HepG2 (cell line): Measurements from ENCODE around the gene RNH1. TPM values are rescaled to one million over a fixed set of nuclear protein-coding genes. Genes with fewer than 3 reads are reported as not detected.

Experiments used
- CAMTA2 ChIP-seq: sonication (generic); formaldehyde crosslinking; IDR thresholded peaks from 2 replicates; pipeline ENCODE4 v1.4.0; 2020; ENCODE audit warnings: mild to moderate bottlenecking, missing genetic modification reagents, borderline replicate concordance
- EEA1 ChIP-seq: sonication (generic); formaldehyde crosslinking; IDR thresholded peaks from 2 replicates; pipeline ENCODE4 v1.5.1; 2020; ENCODE audit warnings: mild to moderate bottlenecking, missing genetic modification reagents, borderline replicate concordance
- EZH2 ChIP-seq: conservative IDR thresholded peaks from 2 replicates; pipeline ENCODE4 v1.6.1; 2012; ENCODE audit warnings: mild to moderate bottlenecking, low read depth, low read length, moderate library complexity
- FOXK2 ChIP-seq: fragments of 450-650 bp; IDR thresholded peaks from 2 replicates; pipeline ENCODE4 v1.6.1; 2016
- GATAD1 ChIP-seq: IDR thresholded peaks from 2 replicates; pipeline ENCODE4 v1.6.1; 2016; ENCODE audit warnings: missing genetic modification reagents, missing compliant biosample characterization
- GPN1 ChIP-seq: sonication (generic); formaldehyde crosslinking; IDR thresholded peaks from 2 replicates; pipeline ENCODE4 v1.5.1; 2020; ENCODE audit warnings: missing genetic modification reagents, borderline replicate concordance
- MLXIP ChIP-seq: sonication (generic); formaldehyde crosslinking; IDR thresholded peaks from 2 replicates; pipeline ENCODE4 v1.9.0; 2021; ENCODE audit warnings: missing genetic modification reagents, borderline replicate concordance
- PLRG1 ChIP-seq: fragments of 450-650 bp; conservative IDR thresholded peaks from 2 replicates; pipeline ENCODE4 v1.6.1; 2016
- SKI ChIP-seq: fragments of 450-650 bp; IDR thresholded peaks from one replicate; pipeline ENCODE4 v1.6.1; 2018; ENCODE audit warnings: mild to moderate bottlenecking; ENCODE audit not compliant: partially characterized antibody
- ZBTB34 ChIP-seq: sonication (generic); formaldehyde crosslinking; IDR thresholded peaks from 2 replicates; pipeline ENCODE4 v1.8.0; 2022; ENCODE audit warnings: mild to moderate bottlenecking, missing genetic modification reagents
- ZMYM2 ChIP-seq: sonication (generic); formaldehyde crosslinking; IDR thresholded peaks from 2 replicates; pipeline ENCODE4 v1.8.0; 2022; ENCODE audit warnings: mild to moderate bottlenecking, missing genetic modification reagents
- ZNF30 ChIP-seq: sonication (generic); formaldehyde crosslinking; IDR thresholded peaks from 2 replicates; pipeline ENCODE4 v1.5.0; 2020; ENCODE audit warnings: mild to moderate bottlenecking, missing genetic modification reagents
- ZNF350 ChIP-seq: sonication (generic); formaldehyde crosslinking; IDR thresholded peaks from 2 replicates; pipeline ENCODE4 v1.4.0; 2020; ENCODE audit warnings: mild to moderate bottlenecking, low read depth, missing genetic modification reagents, borderline replicate concordance
- ZSCAN31 ChIP-seq: sonication (generic); formaldehyde crosslinking; IDR thresholded peaks from 2 replicates; pipeline ENCODE4 v1.5.0; 2020; ENCODE audit warnings: low read depth, mild to moderate bottlenecking, missing genetic modification reagents
- polyA plus RNA-seq, 8 experiments: library from polyadenylated mRNA; depleted of rRNA in 3 of 8; stranded (reverse) in 7 of 8; unstranded in 1 of 8; fragments of >200 nt; fragmentation: Illumina TruSeq in 4 of 8; extraction: Trizol in 4 of 8; gene quantifications; 2 replicates each; pipeline versions ENCODE4 v1.2.1 to v1.2.3, GENCODE V29; 2011 to 2016; ENCODE audit warnings: low read depth in 4 of 8, missing spikeins in 1 of 8, mixed read lengths in 1 of 8; ENCODE audit not compliant: insufficient read depth in 1 of 8
- total RNA-seq, 5 experiments: library from RNA; depleted of rRNA; stranded (reverse); fragments of >200 nt; fragmentation: Illumina TruSeq; extraction: Trizol; gene quantifications; 2 replicates each; pipeline ENCODE4 v1.2.3, GENCODE V29; 2016; ENCODE audit warnings: low read depth in 1 of 5
- TF ChIP-seq, protein P1 (sequence below), 2 experiments: sonication (generic) in 1 of 2; formaldehyde crosslinking in 1 of 2; IDR thresholded peaks; 2 replicates each; pipeline versions ENCODE4 v1.4.0 to v1.6.1; 2018 to 2020; ENCODE audit warnings: missing genetic modification reagents in 2 of 2, borderline replicate concordance in 1 of 2, low read depth in 1 of 2, mild to moderate bottlenecking in 1 of 2, missing biosample characterization in 1 of 2
- TF ChIP-seq, protein P2 (sequence below): sonication (generic); formaldehyde crosslinking; IDR thresholded peaks from 2 replicates; pipeline ENCODE4 v1.8.0; 2022; ENCODE audit warnings: mild to moderate bottlenecking, missing genetic modification reagents; ENCODE audit not compliant: insufficient replicate concordance
- TF ChIP-seq, protein P3 (sequence below): sonication (generic); formaldehyde crosslinking; IDR thresholded peaks from 2 replicates; pipeline ENCODE4 v1.4.0; 2020; ENCODE audit warnings: missing genetic modification reagents, mild to moderate bottlenecking, borderline replicate concordance

The RNH1 gene
- total and polyA plus RNA-seq, 2 of the 13 experiments (the other 11 are each of a cell fraction or from before 2014, with no cell fraction given): 36.0 to 74.1 TPM

GRCh38 chr11:447923-448731, 58.9 kb downstream of the RNH1 start (continued):
- TF ChIP-seq MLXIP (CRISPR knock-in tag): no peak
- TF ChIP-seq, protein P1, sequence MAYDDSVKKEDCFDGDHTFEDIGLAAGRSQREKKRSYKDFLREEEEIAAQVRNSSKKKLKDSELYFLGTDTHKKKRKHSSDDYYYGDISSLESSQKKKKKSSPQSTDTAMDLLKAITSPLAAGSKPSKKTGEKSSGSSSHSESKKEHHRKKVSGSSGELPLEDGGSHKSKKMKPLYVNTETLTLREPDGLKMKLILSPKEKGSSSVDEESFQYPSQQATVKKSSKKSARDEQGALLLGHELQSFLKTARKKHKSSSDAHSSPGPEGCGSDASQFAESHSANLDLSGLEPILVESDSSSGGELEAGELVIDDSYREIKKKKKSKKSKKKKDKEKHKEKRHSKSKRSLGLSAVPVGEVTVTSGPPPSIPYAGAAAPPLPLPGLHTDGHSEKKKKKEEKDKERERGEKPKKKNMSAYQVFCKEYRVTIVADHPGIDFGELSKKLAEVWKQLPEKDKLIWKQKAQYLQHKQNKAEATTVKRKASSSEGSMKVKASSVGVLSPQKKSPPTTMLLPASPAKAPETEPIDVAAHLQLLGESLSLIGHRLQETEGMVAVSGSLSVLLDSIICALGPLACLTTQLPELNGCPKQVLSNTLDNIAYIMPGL (CRISPR knock-in tag; IDR thresholded peaks at IDR 0.05; ENCODE audit: borderline replicate concordance in 1 of 2, low read depth in 1 of 2): peak; percentile 97
- no peak for TF ChIP-seq PLRG1
- TF ChIP-seq ZBTB34 (CRISPR knock-in tag): peak; percentile 60; the same call in 1 of the 2 replicates
- TF ChIP-seq ZMYM2 (CRISPR knock-in tag): peak; percentile 43; the same call in 1 of the 2 replicates
- peak; percentile 74; the same call in 1 of the 2 replicates for TF ChIP-seq EEA1 (CRISPR knock-in tag)
- no peak for TF ChIP-seq CAMTA2 (CRISPR knock-in tag)
- no peak; the same call in 1 of the 2 replicates for TF ChIP-seq ZSCAN31 (CRISPR knock-in tag)
- no peak for TF ChIP-seq GPN1
- TF ChIP-seq, protein P2, sequence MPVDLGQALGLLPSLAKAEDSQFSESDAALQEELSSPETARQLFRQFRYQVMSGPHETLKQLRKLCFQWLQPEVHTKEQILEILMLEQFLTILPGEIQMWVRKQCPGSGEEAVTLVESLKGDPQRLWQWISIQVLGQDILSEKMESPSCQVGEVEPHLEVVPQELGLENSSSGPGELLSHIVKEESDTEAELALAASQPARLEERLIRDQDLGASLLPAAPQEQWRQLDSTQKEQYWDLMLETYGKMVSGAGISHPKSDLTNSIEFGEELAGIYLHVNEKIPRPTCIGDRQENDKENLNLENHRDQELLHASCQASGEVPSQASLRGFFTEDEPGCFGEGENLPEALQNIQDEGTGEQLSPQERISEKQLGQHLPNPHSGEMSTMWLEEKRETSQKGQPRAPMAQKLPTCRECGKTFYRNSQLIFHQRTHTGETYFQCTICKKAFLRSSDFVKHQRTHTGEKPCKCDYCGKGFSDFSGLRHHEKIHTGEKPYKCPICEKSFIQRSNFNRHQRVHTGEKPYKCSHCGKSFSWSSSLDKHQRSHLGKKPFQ: peak; percentile 27
- peak; percentile 29; the same call in 1 of the 2 replicates for TF ChIP-seq ZNF350 (CRISPR knock-in tag)
- TF ChIP-seq ZNF30 (CRISPR knock-in tag): no peak
- TF ChIP-seq SKI: peak; percentile 65
- TF ChIP-seq FOXK2: no peak
- no peak for TF ChIP-seq EZH2
- TF ChIP-seq GATAD1 (CRISPR knock-in tag): peak; percentile 74
- TF ChIP-seq, protein P3, sequence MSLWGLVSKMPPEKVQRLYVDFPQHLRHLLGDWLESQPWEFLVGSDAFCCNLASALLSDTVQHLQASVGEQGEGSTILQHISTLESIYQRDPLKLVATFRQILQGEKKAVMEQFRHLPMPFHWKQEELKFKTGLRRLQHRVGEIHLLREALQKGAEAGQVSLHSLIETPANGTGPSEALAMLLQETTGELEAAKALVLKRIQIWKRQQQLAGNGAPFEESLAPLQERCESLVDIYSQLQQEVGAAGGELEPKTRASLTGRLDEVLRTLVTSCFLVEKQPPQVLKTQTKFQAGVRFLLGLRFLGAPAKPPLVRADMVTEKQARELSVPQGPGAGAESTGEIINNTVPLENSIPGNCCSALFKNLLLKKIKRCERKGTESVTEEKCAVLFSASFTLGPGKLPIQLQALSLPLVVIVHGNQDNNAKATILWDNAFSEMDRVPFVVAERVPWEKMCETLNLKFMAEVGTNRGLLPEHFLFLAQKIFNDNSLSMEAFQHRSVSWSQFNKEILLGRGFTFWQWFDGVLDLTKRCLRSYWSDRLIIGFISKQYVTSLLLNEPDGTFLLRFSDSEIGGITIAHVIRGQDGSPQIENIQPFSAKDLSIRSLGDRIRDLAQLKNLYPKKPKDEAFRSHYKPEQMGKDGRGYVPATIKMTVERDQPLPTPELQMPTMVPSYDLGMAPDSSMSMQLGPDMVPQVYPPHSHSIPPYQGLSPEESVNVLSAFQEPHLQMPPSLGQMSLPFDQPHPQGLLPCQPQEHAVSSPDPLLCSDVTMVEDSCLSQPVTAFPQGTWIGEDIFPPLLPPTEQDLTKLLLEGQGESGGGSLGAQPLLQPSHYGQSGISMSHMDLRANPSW (CRISPR knock-in tag): no peak
